ENCODE measurements around the gene WLS. TPM values are rescaled to one million over a fixed set of nuclear protein-coding genes. Genes with fewer than 3 reads are reported as not detected.
"Not testable (repeated sequence)": the region's sequence is repeated elsewhere in the genome, so short reads cannot be mapped to it uniquely, and the experiment has no call there.

The WLS gene
- total RNA-seq, 1 donor from 2014 or later: not detected

DNA sequence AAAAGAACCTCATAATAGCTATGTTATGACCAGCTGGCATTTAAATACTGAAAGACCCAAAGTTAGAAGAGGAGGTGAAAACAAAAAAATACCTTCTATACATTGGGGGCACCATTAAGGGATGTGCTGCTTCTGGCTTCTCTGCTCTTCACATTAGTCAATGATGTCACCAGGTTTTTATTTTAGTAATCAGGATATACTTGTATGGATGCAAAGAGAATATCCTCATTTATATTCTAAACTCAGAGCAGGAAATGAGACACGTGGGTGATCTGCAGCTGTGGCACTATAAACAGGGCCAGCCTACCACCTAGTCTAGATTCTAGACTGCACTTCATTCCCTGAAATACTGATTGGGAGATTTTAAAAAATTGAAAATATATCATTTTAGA lies 51.2 kb downstream of the WLS start:
- DNase-seq (ENCODE audit: low spot score): no peak
- no peak overlapping the region for H3K4me3 Mint-ChIP-seq (ENCODE audit: low read depth)
- peaks cover 12% of the 10 kb centered on the region for H3K4me1 Mint-ChIP-seq (ENCODE audit: low read depth)

DNA sequence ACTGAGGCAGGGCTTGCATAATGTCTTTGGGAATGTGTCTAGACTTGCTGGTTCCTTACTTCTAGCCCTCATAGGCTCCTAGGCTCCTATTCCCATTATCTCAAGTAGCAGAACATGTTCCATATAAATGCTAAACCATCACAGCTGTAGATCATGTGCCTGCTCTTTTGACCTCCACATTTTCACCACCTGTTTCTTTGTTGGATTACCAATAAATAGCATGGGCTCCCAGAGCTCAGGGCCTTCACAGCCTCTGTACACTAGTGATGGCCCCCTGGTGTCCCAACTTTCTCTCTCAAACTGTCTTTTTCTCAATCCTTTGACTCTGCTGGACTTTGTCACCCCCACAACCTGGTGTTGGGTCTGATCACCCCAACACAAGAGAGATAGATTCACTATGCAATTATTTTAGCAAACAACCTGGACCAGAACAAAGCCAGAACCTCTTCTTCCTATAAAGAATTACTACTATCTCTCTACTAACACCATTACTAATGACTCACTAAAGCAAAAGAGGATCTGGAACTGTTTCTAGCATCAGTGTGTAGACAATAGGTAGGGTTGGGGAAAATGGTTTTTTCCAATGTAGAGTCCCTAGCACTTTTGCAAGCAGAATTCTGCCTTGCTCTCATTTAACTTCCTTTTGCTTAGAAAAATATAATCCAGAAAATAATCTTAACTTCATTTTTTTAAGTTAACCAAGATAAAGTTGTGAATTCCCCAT lies 51.7 kb downstream of the WLS start:
- intact Hi-C loops (cut with micrococcal nuclease): no loop called here
- Mint-ChIP-seq H3K27ac (no peak overlapping the region), H3K4me1 (ENCODE audit: low read depth) (peaks cover 12% of the 10 kb centered on the region), H3K9me3 (no peaks in the 10 kb centered on the region), H3K36me3 (ENCODE audit: low read depth) (no peaks in the 10 kb centered on the region), H3K4me3 (ENCODE audit: low read depth) (no peak overlapping the region), H3K27me3 (ENCODE audit: low read depth) (peaks cover 3% of the 10 kb centered on the region)
- DNase-seq (ENCODE audit: low spot score): no peak

More for the DNA sequence above, 51.2 kb downstream of the WLS start:
- H3K27ac Mint-ChIP-seq: no peak overlapping the region
- H3K27me3 Mint-ChIP-seq (ENCODE audit: low read depth): peaks cover 3% of the 10 kb centered on the region
- H3K9me3 Mint-ChIP-seq: no peaks in the 10 kb centered on the region
- H3K36me3 Mint-ChIP-seq (ENCODE audit: low read depth): no peaks in the 10 kb centered on the region
- intact Hi-C loops (cut with micrococcal nuclease): no loop called here

DNA sequence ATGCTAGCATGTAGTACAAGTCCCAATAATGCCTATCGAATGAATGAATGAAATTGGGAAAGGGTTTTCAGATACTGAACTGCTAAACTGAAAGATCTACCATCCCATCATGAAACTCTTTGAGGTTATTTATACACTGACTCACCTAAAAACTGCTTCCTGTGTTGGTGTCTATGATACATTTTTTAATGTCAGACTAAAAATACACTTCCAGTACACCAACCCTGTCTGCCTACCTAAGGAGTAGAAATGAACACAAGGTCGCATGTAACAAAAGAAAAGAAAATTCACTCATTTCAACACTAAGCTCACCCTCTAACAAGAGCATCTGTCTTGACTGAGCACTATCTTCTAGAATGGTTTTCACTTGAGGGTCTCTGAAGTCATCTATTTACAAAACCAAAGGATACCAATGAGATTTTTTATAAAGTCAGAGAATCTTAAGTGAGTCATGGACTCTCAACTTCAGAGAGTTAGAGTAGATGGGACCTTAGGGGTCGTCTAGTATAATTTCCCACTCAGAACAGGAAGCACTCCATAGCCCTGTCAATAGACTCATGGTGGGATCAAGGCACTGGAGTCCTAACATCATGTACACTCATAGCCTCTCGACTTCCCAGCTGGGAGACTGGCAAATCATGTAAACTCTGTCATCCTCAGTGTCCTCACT lies 53.4 kb downstream of the WLS start:
- intact Hi-C loops (cut with micrococcal nuclease): no loop called here
- Mint-ChIP-seq H3K9me3 (no peaks in the 10 kb centered on the region), H3K4me1 (ENCODE audit: low read depth) (peaks cover 12% of the 10 kb centered on the region), H3K4me3 (ENCODE audit: low read depth) (no peak overlapping the region), H3K36me3 (ENCODE audit: low read depth) (no peaks in the 10 kb centered on the region), H3K27ac (peak overlapping the region; percentile 59), H3K27me3 (ENCODE audit: low read depth) (peaks cover 3% of the 10 kb centered on the region)
- no peak for DNase-seq (ENCODE audit: low spot score)

DNA sequence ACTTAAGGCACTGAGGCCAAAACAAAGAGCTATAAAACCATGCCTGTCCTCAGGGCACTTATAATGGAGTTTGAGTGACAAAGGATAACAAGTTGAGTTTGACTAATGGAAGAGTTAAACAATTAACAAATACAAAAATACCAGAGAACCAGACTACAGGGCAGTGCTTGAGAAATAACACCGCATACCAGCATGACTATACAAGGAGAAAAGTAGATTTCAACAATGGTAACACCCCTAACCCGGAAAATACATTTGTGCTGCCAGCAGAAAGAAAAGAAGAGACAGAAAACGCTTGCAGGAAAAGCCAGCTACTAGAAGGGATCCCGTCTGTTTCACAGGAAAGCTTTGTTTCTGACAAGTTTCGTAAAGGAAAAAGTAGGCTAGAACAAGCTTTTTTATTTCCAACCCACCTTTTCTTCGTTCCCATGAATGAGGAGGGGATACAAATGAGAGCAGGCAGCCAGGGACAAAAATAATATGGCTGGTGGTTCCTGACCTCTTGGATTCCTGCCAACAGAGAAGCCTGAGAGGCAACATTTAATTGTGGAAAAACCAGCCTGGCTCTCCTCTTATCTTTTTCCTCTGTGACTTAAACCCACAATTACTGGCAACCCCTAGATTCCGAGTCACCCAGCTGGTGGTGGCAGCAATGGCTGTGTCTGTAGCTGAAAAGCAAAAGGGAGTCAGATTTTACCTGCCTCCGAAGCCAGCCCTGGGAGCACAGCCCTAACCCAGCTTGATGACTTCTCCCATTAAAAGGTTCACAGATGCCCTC lies 56.5 kb downstream of the WLS start:
- DNase-seq (ENCODE audit: low spot score): no peak
- intact Hi-C loops (cut with micrococcal nuclease): no loop called here
- no peak overlapping the region for H3K4me3 Mint-ChIP-seq (ENCODE audit: low read depth)
- peaks cover 12% of the 10 kb centered on the region for H3K4me1 Mint-ChIP-seq (ENCODE audit: low read depth)
- no peaks in the 10 kb centered on the region for H3K9me3 Mint-ChIP-seq
- no peaks in the 10 kb centered on the region for H3K36me3 Mint-ChIP-seq (ENCODE audit: low read depth)
- peaks cover 3% of the 10 kb centered on the region for H3K27me3 Mint-ChIP-seq (ENCODE audit: low read depth)
- H3K27ac Mint-ChIP-seq: no peak overlapping the region

DNA sequence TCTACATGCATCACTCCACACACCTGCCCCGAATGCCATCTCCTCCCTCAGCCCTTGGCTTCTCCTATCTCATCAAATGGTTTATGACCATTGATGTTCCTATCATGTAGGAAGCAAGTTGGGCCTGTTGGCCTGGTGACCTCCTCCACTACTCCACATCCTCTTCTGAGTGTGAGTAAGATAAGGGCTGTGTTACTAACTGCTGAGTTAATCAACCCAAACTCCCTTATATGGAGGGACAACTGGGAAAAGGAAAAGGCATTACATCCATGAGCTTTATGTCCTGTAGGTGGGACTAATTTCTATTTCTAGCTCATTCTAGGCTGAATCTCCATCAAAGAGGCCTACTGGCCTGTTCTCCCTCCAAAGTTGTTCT lies 57.6 kb downstream of the WLS start:
- no peak for DNase-seq (ENCODE audit: low spot score)
- Mint-ChIP-seq H3K4me1 (ENCODE audit: low read depth) (peaks cover 12% of the 10 kb centered on the region), H3K27me3 (ENCODE audit: low read depth) (peaks cover 3% of the 10 kb centered on the region), H3K27ac (no peak overlapping the region), H3K36me3 (ENCODE audit: low read depth) (no peaks in the 10 kb centered on the region), H3K4me3 (ENCODE audit: low read depth) (no peak overlapping the region), H3K9me3 (no peaks in the 10 kb centered on the region)
- intact Hi-C loops (cut with micrococcal nuclease): no loop called here

DNA sequence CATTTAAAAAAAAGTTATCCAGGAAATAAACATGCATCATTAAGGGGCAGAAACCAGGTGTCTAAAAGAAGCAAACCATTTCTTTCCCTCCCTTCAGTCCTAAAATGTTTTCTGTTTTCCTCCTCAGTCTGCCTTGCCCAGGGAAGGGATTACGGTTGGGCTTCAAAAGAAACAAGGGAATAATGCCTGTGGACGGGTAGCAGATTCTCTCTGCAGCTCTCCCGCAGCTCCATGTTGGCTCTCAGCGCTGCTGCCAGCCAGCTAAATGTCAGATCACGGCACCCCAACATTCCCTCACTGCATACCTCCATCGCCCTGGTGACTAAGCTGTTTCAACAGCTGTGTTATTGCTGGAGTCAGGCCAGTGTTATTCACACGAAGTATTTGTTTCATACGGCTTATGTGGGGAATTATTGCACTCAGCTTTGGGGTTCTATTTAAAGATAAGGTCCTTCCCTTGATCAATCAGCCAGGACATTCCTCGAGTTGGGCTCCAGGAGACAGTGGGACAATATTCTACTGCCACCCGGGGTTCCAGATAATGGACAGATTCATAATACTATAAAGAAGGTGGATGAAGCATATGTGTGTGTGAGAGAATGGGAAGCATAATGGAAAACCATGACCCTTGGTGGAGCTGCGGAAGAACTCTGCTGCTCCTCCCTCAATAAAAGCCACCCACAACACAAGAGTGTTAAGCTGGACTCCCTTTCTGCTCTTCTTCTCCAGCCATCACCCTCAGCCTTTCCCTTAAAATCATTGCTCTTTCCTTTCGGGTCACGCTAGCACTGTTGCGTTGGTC lies 58.2 kb downstream of the WLS start:
- no peak for DNase-seq (ENCODE audit: low spot score)
- H3K9me3 Mint-ChIP-seq: no peaks in the 10 kb centered on the region
- H3K4me3 Mint-ChIP-seq (ENCODE audit: low read depth): no peak overlapping the region
- H3K27me3 Mint-ChIP-seq (ENCODE audit: low read depth): peaks cover 3% of the 10 kb centered on the region
- intact Hi-C loops (cut with micrococcal nuclease): no loop called here
- H3K36me3 Mint-ChIP-seq (ENCODE audit: low read depth): no peaks in the 10 kb centered on the region
- H3K4me1 Mint-ChIP-seq (ENCODE audit: low read depth): peaks cover 9% of the 10 kb centered on the region
- H3K27ac Mint-ChIP-seq: no peak overlapping the region

DNA sequence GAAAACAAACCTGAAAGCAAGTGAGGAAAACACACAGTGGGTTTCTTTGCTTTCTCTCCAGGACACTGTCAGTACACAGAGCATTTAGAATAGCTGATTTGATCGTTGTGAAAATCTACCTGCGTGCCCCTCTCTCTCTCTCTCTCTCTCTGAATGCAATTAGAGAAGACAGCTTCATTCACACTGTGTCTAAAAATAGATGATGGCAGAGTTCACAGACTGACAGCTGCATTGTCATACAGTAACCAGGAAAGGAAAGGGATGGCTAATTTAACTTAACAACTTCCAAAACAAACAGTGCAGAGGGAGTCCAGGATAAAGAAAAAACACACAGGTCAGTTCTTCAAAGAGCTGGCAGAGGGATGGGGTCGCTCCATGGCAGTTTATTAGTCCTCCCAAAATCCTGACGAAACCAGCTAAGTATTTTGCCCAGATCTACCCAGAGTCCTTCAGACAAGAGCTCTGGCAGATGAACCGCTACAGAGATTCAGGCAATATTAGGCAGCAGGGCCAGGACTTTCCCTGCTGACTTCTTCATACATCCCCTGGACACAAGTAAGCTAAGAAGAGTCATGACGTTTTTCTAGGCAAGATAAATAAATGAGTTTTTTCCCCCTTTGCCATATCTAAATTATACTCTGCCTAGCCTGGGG lies 58.9 kb downstream of the WLS start:
- H3K4me1 Mint-ChIP-seq (ENCODE audit: low read depth): peaks cover 4% of the 10 kb centered on the region
- H3K9me3 Mint-ChIP-seq: no peaks in the 10 kb centered on the region
- intact Hi-C loops (cut with micrococcal nuclease): no loop called here
- H3K27me3 Mint-ChIP-seq (ENCODE audit: low read depth): peaks cover 3% of the 10 kb centered on the region
- H3K27ac Mint-ChIP-seq: no peak overlapping the region
- no peaks in the 10 kb centered on the region for H3K36me3 Mint-ChIP-seq (ENCODE audit: low read depth)
- DNase-seq (ENCODE audit: low spot score): no peak
- no peak overlapping the region for H3K4me3 Mint-ChIP-seq (ENCODE audit: low read depth)

DNA sequence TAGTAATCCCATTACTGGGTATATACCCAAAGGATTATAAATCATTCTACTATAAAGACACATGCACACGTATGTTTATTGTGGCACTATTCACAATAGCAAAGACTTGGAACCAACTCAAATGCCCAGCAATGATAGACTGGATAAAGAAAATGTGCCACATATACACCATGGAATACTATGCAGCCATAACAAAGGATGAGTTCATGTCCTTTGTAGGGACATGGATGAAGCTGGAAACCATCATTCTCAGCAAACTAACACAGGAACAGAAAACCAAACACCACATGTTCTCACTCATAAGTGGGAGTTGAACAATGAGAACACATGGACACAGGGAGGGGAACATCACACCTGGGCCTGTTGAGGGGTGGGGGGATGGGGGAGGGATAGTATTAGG lies 60.5 kb downstream of the WLS start:
- H3K4me3 Mint-ChIP-seq (ENCODE audit: low read depth); H3K4me1 Mint-ChIP-seq (ENCODE audit: low read depth); H3K27me3 Mint-ChIP-seq (ENCODE audit: low read depth); H3K9me3 Mint-ChIP-seq; DNase-seq (ENCODE audit: low spot score); H3K27ac Mint-ChIP-seq; intact Hi-C loops (cut with micrococcal nuclease); H3K36me3 Mint-ChIP-seq (ENCODE audit: low read depth): not testable (repeated sequence)

DNA sequence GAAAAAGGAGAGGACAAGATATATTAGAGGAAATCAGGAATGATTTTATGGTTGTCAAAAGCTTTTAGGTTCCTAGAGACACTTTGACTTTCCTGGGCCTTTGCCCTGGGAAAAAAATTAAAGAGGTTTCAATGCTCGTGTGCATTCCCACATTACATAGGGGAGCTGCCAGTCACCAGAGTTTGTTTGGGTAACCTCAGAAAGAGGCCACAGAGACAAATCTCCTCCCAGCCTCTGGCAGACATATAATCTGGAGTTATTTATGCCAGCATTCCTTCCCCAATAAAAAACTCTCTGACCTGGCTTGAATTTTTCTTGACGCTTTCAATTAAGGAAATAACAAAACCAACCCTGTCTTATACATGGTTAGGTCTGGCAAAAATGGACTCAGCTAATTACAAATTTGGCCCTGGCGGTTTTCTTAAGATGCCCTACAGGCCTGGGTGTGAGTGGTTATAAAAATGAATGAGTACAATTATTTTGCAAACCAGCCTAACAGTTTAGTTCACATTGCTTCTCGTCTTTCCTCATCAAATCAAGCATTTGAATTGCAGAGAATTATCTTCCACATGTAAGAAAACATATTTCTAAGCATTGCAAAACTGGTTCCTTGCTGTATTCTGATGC lies 63.7 kb downstream of the WLS start:
- DNase-seq (ENCODE audit: low spot score): no peak
- no peaks in the 10 kb centered on the region for H3K4me1 Mint-ChIP-seq (ENCODE audit: low read depth)
- no peak overlapping the region for H3K4me3 Mint-ChIP-seq (ENCODE audit: low read depth)

DNA sequence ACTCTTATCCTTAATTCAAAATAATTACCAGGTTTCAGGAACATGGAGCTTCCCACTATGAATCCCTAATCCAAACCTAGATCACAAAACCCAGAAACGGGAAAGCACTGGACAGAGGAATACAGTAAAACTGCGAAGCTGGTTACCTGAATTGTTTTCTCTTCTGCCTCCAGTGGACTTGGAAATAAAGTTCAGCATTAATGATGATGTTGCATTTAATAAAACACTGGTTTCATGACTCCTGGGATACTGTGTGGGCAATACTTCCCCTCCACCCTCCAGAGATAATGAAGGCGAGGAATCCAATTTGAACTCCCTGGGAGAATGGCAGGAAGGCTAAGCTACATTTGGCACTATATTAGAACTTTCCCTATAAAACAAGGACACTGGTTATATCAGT lies 65.1 kb downstream of the WLS start:
- no peaks in the 10 kb centered on the region for H3K27me3 Mint-ChIP-seq (ENCODE audit: low read depth)
- H3K36me3 Mint-ChIP-seq (ENCODE audit: low read depth): no peaks in the 10 kb centered on the region
- H3K4me3 Mint-ChIP-seq (ENCODE audit: low read depth): no peak overlapping the region
- DNase-seq (ENCODE audit: low spot score): no peak
- no peaks in the 10 kb centered on the region for H3K4me1 Mint-ChIP-seq (ENCODE audit: low read depth)
- no peaks in the 10 kb centered on the region for H3K9me3 Mint-ChIP-seq
- no peak overlapping the region for H3K27ac Mint-ChIP-seq
- intact Hi-C loops (cut with micrococcal nuclease): no loop called here

More for the DNA sequence above, 63.7 kb downstream of the WLS start:
- intact Hi-C loops (cut with micrococcal nuclease): no loop called here
- Mint-ChIP-seq H3K27ac (no peak overlapping the region), H3K27me3 (ENCODE audit: low read depth) (no peaks in the 10 kb centered on the region), H3K9me3 (no peaks in the 10 kb centered on the region), H3K36me3 (ENCODE audit: low read depth) (no peaks in the 10 kb centered on the region)

DNA sequence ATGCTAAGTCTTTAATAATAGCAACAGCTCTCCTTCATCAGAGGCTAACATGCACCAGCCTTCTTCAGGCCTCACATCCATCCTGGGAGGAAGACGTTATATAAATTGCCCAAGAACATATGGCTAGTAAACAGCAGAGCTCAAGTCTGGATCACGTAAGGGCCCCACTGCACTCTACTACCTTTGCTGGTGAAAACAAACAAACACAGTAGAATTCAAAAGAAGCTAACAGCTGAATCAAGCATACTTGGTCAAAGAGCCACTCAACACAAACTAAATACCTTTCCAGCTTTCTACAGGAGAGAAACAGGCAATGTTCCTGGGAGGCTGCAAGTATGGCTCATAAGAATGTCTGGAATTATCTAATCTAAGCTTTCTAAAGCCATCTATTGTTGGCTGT lies 66.0 kb downstream of the WLS start:
- Mint-ChIP-seq H3K36me3 (ENCODE audit: low read depth) (no peaks in the 10 kb centered on the region), H3K27me3 (ENCODE audit: low read depth) (no peaks in the 10 kb centered on the region), H3K4me3 (ENCODE audit: low read depth) (no peak overlapping the region), H3K9me3 (no peaks in the 10 kb centered on the region), H3K4me1 (ENCODE audit: low read depth) (no peaks in the 10 kb centered on the region), H3K27ac (no peak overlapping the region)
- DNase-seq (ENCODE audit: low spot score): no peak
- intact Hi-C loops (cut with micrococcal nuclease): no loop called here

DNA sequence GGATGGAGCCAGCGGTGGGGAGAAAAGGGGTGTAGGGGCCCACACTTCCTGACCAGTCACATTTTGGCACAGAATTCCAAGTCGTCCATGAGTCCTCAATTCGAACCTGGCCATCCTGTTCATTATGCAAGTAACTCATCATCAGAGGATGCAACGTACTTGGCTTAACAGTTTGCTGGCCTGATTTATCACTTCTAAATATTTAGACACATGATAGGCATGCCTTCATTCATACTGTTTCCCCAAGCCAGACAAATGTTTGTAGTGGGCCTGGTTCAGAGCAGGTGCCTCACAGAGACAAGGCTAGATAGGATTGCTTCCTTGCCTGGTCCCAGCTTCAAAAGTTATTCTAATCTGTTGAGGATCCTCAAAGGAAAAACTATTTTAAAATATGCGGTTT lies 66.7 kb downstream of the WLS start:
- no peak for DNase-seq (ENCODE audit: low spot score)
- Mint-ChIP-seq H3K27ac (no peak overlapping the region), H3K27me3 (ENCODE audit: low read depth) (no peaks in the 10 kb centered on the region), H3K4me3 (ENCODE audit: low read depth) (no peak overlapping the region), H3K36me3 (ENCODE audit: low read depth) (no peaks in the 10 kb centered on the region), H3K4me1 (ENCODE audit: low read depth) (no peaks in the 10 kb centered on the region), H3K9me3 (no peaks in the 10 kb centered on the region)
- intact Hi-C loops (cut with micrococcal nuclease): no loop called here

All from activated T-helper 2 cell treated with anti-CD3 and anti-CD28 coated beads, Interferon-gamma antibody, Interleukin-2, Interleukin-4, amounts not matched to agents 10 μg/mL and 5 μg/mL and 100 μg/mL, durations not matched to agents 14 hours and 24 hours and 36 hours (primary cell).